Karpas-422 (cell line): ENCODE results near the gene DOC2B. TPM values are rescaled to one million over a fixed set of nuclear protein-coding genes. Genes with fewer than 3 reads are reported as not detected.
"Not testable (repeated sequence)": the region's sequence is repeated elsewhere in the genome, so short reads cannot be mapped to it uniquely, and the experiment has no call there.

Experiments used
- DNase-seq: peaks from one replicate; pipeline ENCODE4 v3.0.0-alpha.2; 2015
- H2AFZ ChIP-seq: fragments of 200-600 bp; sonication (generic); 2 replicates; pipeline ENCODE4 v1.6.1; 2014; ENCODE audit warnings: antibody characterized with exemption, low read length, mixed read lengths
- H3K27ac ChIP-seq: fragments of 200-600 bp; sonication (generic); 2 replicates; pipeline ENCODE4 v1.5.1; 2014; ENCODE audit warnings: mild to moderate bottlenecking, low read length, moderate library complexity
- H3K27me3 ChIP-seq: fragments of 200-600 bp; sonication (generic); 2 replicates; pipeline ENCODE4 v1.6.1; 2014; ENCODE audit warnings: low read length, mixed read lengths
- H3K36me3 ChIP-seq: fragments of 200-600 bp; sonication (generic); 2 replicates; pipeline ENCODE4 v1.6.1; 2014; ENCODE audit warnings: low read length, mixed read lengths; ENCODE audit not compliant: insufficient read depth
- H3K4me1 ChIP-seq: fragments of 200-600 bp; sonication (generic); 2 replicates; pipeline ENCODE4 v1.6.1; 2014; ENCODE audit warnings: mild to moderate bottlenecking, low read length, mixed read lengths
- H3K4me2 ChIP-seq: fragments of 200-600 bp; sonication (generic); 2 replicates; pipeline ENCODE4 v1.6.1; 2014; ENCODE audit warnings: low read length, low read depth, mild to moderate bottlenecking; ENCODE audit not compliant: poor library complexity, severe bottlenecking
- H3K4me3 ChIP-seq: fragments of 200-600 bp; sonication (generic); 2 replicates; pipeline ENCODE4 v1.5.1; 2014; ENCODE audit warnings: mild to moderate bottlenecking, antibody characterized with exemption, low read length, mixed read lengths
- H3K79me2 ChIP-seq: fragments of 200-600 bp; sonication (generic); 2 replicates; pipeline ENCODE4 v1.6.1; 2014; ENCODE audit warnings: mild to moderate bottlenecking, low read length, mixed read lengths
- H3K9ac ChIP-seq: fragments of 200-600 bp; sonication (generic); 2 replicates; pipeline ENCODE4 v1.6.0; 2014; ENCODE audit warnings: low read length
- H3K9me2 ChIP-seq: fragments of 200-600 bp; sonication (generic), shearing (Covaris generic); replicated peaks from 2 replicates; pipeline ENCODE4 v1.6.0; 2014; ENCODE audit warnings: mild to moderate bottlenecking, low read length, moderate library complexity; ENCODE audit not compliant: insufficient read depth
- H3K9me3 ChIP-seq: fragments of 300-700, 200-600 bp; sonication (generic); 2 replicates; pipeline ENCODE4 v1.6.1; 2014; ENCODE audit warnings: low read length, mixed read lengths
- H4K20me1 ChIP-seq: fragments of 200-600 bp; sonication (generic); 2 replicates; pipeline ENCODE4 v1.6.1; 2014; ENCODE audit warnings: mild to moderate bottlenecking, antibody characterized with exemption, low read length, low read depth; ENCODE audit not compliant: insufficient read depth
- total RNA-seq: library from RNA; depleted of rRNA; stranded (reverse); fragments of >200 nt; shearing (Covaris generic); gene quantifications from 2 replicates; pipeline ENCODE4 v1.2.3, GENCODE V29; 2014; ENCODE audit warnings: low replicate concordance

DOC2B gene
- total RNA-seq, 1 experiment from 2014 or later = not detected

DNA sequence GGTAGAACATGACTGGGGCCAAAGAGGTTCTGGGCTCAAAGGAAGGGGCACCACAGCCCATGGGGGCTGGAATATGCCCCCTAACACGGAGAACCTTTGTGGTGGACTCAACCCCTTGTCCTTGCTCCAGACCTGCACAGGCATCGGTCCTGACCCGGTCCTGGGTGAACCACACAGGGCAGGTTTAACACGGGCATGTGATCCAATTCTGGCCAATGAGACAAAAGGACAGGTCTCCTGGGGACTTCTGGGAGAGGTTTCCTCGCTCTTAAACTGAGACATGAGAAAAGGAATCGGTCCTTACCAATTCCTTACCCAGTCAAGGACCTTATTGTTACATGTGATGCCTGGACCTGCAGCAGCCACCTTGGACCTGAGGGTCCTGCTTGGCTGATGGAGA is 3.7 kb downstream of the DOC2B start:
- H3K4me2 ChIP-seq = no peak overlapping the region
- no peak overlapping the region for H3K4me3 ChIP-seq
- no peaks in the 10 kb centered on the region for H3K9me2 ChIP-seq
- no peak overlapping the region for H3K27ac ChIP-seq
- H3K79me2 ChIP-seq = no peaks in the 10 kb centered on the region
- H3K4me1 ChIP-seq = no peaks in the 10 kb centered on the region
- no peak overlapping the region for H2AFZ ChIP-seq
- H3K27me3 ChIP-seq = no peaks in the 10 kb centered on the region
- H3K9ac ChIP-seq = no peak overlapping the region
- no peak for DNase-seq
- H3K36me3 ChIP-seq = no peaks in the 10 kb centered on the region
- H3K9me3 ChIP-seq = no peaks in the 10 kb centered on the region
- no peaks in the 10 kb centered on the region for H4K20me1 ChIP-seq

DNA sequence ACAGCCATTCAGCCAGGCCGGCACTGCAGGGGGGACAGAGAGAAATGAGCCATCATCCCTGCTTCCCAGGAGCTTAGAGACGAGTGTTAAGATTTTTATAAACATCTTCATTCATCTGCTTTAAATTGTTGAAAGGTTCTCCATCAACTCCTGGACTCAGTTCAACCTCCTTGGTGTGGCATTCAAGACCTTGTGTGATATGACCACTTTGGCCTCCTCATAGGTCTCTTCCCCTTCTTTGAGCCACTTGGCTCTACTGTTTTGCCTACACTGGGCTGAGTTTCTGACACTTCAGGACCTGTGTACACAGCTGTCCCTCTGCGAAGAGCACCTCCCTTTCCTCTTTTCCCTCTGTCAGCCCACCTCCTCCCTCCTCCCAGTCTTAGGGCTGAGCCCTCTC is 4.3 kb downstream of the DOC2B start:
- no peaks in the 10 kb centered on the region for H3K27me3 ChIP-seq
- H2AFZ ChIP-seq = no peak overlapping the region
- H3K4me1 ChIP-seq = no peaks in the 10 kb centered on the region
- no peak for DNase-seq
- H3K36me3 ChIP-seq = no peaks in the 10 kb centered on the region
- H3K79me2 ChIP-seq = no peaks in the 10 kb centered on the region
- no peak overlapping the region for H3K27ac ChIP-seq
- no peaks in the 10 kb centered on the region for H4K20me1 ChIP-seq
- H3K9ac ChIP-seq = no peak overlapping the region
- no peaks in the 10 kb centered on the region for H3K9me3 ChIP-seq
- H3K9me2 ChIP-seq = no peaks in the 10 kb centered on the region
- H3K4me2 ChIP-seq = no peak overlapping the region
- no peak overlapping the region for H3K4me3 ChIP-seq

GRCh38 chr17:173166-173911 is 8.1 kb downstream of the DOC2B start:
- DNase-seq = no peak
- no peak overlapping the region for H3K4me2 ChIP-seq
- H3K4me3 ChIP-seq = no peak overlapping the region
- H3K4me1 ChIP-seq = no peaks in the 10 kb centered on the region
- no peaks in the 10 kb centered on the region for H3K79me2 ChIP-seq
- no peaks in the 10 kb centered on the region for H3K9me3 ChIP-seq
- H3K9ac ChIP-seq = no peak overlapping the region
- no peaks in the 10 kb centered on the region for H3K27me3 ChIP-seq
- H2AFZ ChIP-seq = no peak overlapping the region
- H3K27ac ChIP-seq = no peak overlapping the region
- H3K36me3 ChIP-seq = no peaks in the 10 kb centered on the region
- H4K20me1 ChIP-seq = no peaks in the 10 kb centered on the region
- no peaks in the 10 kb centered on the region for H3K9me2 ChIP-seq

- Histone ChIP-seq H3K27ac (no peak overlapping the region), H3K36me3 (no peaks in the 10 kb centered on the region), H2AFZ (no peak overlapping the region), H3K4me1 (no peaks in the 10 kb centered on the region), H3K79me2 (no peaks in the 10 kb centered on the region), H3K9me2 (no peaks in the 10 kb centered on the region), H3K9me3 (no peaks in the 10 kb centered on the region), H3K27me3 (no peaks in the 10 kb centered on the region), H3K4me2 (no peak overlapping the region), H3K9ac (no peak overlapping the region), H3K4me3 (no peak overlapping the region), H4K20me1 (no peaks in the 10 kb centered on the region)
- no peak for DNase-seq
Measured at GRCh38 chr17:172401-172800, 9.0 kb downstream of the DOC2B start.

DNA sequence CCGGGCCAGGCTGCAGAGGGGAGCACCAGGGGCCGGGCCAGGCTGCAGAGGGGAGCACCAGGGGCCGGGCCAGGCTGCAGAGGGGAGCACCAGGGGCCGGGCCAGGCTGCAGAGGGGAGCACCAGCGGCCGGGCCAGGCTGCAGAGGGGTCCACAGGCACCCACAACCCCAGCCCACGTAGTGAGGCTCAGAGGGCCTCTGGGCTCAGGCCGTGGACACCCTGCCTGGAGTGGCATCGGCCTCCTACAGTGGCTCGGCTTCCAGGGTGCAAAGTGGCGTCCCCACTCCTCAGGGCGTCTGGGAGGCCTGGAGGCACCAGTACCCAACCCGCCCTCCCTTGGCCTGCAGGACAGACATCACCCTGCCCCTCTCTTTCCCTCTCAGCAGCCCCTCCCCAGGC is 9.6 kb downstream of the DOC2B start:
- DNase-seq = no peak
- H3K79me2 ChIP-seq = no peaks in the 10 kb centered on the region
- no peak overlapping the region for H3K27ac ChIP-seq

DNA sequence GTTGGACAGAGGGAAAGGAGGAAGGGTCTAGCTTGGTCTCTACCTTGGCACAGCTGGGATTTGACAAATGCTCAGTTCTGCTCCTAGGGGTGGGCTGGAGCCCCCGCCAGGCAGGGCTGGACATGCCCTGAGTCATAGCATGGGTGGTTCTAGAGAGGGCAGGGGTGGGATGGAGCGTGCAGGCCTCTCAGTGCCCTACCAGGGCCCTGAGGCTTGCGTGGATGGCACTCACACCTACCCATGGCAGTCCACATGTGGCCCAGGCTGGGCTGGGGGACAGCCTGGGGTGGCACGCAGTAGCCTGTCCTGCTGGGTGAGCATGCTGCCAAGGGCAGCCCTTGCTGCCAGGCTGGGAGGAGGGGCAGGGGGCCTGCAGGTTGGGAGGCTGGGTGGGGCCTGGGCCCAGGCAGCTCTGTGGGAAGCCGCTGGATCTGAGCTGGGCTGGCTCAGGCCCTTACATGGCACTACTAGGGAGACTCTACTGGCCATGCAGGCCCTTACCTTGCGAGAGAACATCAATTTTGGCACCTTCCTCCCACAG is 11.2 kb downstream of the DOC2B start:
- Histone ChIP-seq H3K36me3 (no peaks in the 10 kb centered on the region), H3K9me2 (no peaks in the 10 kb centered on the region), H2AFZ (no peak overlapping the region), H3K9ac (no peak overlapping the region), H3K9me3 (no peaks in the 10 kb centered on the region), H3K27me3 (no peaks in the 10 kb centered on the region), H3K27ac (no peak overlapping the region), H4K20me1 (0 out of 2 replicates have a peak, but pooled peaks cover 3% of the 10 kb centered on the region), H3K79me2 (no peaks in the 10 kb centered on the region), H3K4me2 (no peak overlapping the region), H3K4me3 (no peak overlapping the region), H3K4me1 (no peaks in the 10 kb centered on the region)
- no peak for DNase-seq

More for the DNA sequence above, 9.6 kb downstream of the DOC2B start:
- no peaks in the 10 kb centered on the region for H3K4me1 ChIP-seq
- H3K9me2 ChIP-seq = no peaks in the 10 kb centered on the region
- no peaks in the 10 kb centered on the region for H3K27me3 ChIP-seq
- H3K36me3 ChIP-seq = no peaks in the 10 kb centered on the region
- H4K20me1 ChIP-seq = no peaks in the 10 kb centered on the region
- no peak overlapping the region for H3K4me2 ChIP-seq
- H3K9ac ChIP-seq = no peak overlapping the region
- H2AFZ ChIP-seq = no peak overlapping the region
- H3K4me3 ChIP-seq = no peak overlapping the region
- no peaks in the 10 kb centered on the region for H3K9me3 ChIP-seq

DNA sequence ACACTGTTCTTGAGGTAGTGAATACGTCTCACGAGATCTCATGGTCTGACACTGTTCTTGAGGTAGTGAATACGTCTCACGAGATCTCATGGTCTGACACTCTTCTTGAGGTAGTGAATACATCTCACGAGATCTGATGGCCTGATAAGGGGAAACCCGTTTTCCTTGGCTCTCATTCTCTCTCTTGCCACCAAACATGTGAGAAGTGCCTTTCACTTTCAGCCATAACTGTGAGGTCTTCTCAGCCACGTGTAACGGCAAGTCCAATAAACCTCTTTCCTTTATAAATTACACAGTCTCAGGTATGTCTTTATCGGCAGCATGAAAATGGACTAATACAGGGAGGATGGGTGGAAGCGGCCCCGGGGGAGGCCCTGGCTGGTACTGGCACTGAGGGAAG is 12.8 kb downstream of the DOC2B start:
- not testable (repeated sequence) for H3K79me2 ChIP-seq, H3K9ac ChIP-seq, H3K9me2 ChIP-seq, DNase-seq, H3K4me3 ChIP-seq, H3K27ac ChIP-seq, H3K36me3 ChIP-seq, H3K27me3 ChIP-seq, H3K4me2 ChIP-seq, H3K4me1 ChIP-seq, H3K9me3 ChIP-seq, H2AFZ ChIP-seq, H4K20me1 ChIP-seq

DNA sequence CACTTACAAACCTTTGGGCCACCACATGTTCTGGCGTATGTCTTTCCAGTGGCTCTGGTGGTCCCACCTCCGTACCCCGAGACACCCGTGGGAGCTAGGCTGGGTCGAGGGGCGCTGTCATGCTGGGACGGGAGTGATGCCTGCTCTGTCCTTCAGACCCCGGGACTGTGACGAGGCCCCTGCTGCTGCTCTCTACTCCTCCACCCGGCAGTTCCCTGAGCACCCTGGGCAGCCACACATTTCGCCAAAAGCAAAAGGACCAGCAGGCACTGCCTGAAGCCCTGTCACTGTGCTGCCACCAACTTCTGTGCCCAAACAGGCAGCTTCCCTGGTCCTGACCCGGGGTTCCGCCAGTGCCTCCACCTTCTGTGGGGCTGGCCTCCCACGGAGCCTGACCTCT is 15.5 kb downstream of the DOC2B start:
- Histone ChIP-seq H3K27me3 (no peaks in the 10 kb centered on the region), H3K27ac (no peak overlapping the region), H3K9me2 (no peaks in the 10 kb centered on the region), H3K79me2 (no peaks in the 10 kb centered on the region), H3K4me2 (no peak overlapping the region), H2AFZ (no peak overlapping the region), H3K36me3 (no peaks in the 10 kb centered on the region), H3K4me3 (no peak overlapping the region), H3K9ac (no peak overlapping the region), H3K9me3 (no peaks in the 10 kb centered on the region), H4K20me1 (0 out of 2 replicates have a peak, but pooled peaks cover 3% of the 10 kb centered on the region), H3K4me1 (no peaks in the 10 kb centered on the region)
- DNase-seq = no peak
